A673 (cell line): ENCODE data around the gene TTBK2. TPM values are rescaled to one million over a fixed set of nuclear protein-coding genes. Genes with fewer than 3 reads are reported as not detected.

Experiments
- BruUV-seq: library from RNA; stranded (reverse); fragments of 400-500 nt; replicated peaks from 2 replicates; lab custom pipeline; 2021; lab: Mats Ljungman, UMichigan
- CTCF ChIA-PET: fragments of 300-600 bp; sonication (Branson Sonifier 250); formaldehyde crosslinking; loops from one replicate; lab custom pipeline; 2022; ENCODE audit warnings: antibody characterized with exemption; lab: Charles Lee
- POLR2A ChIA-PET: fragments of 300-600 bp; sonication (Branson Sonifier 250); formaldehyde crosslinking; loops from one replicate; lab custom pipeline; 2022; ENCODE audit warnings: antibody characterized with exemption; ENCODE audit not compliant: low non-redundant PET; lab: Charles Lee
- DNase-seq: peaks from one replicate; pipeline ENCODE4 v3.0.0-alpha.2; 2015; ENCODE audit warnings: low spot score
- H3K27ac ChIP-seq: fragments of 200-600 bp; sonication (generic); 2 replicates; pipeline ENCODE4 v1.5.1; 2016; ENCODE audit warnings: mixed run types, low read depth, mild to moderate bottlenecking, mixed read lengths, antibody characterized with exemption, low read length; ENCODE audit not compliant: poor library complexity, severe bottlenecking
- H3K27me3 ChIP-seq: fragments of 200-600 bp; sonication (generic); replicated peaks from 2 replicates; pipeline ENCODE4 v1.6.1; 2017; ENCODE audit warnings: mixed run types, low read depth, mild to moderate bottlenecking, mixed read lengths, antibody characterized with exemption, low read length; ENCODE audit not compliant: insufficient read depth, poor library complexity
- H3K36me3 ChIP-seq: fragments of 200-600 bp; sonication (generic); 2 replicates; pipeline ENCODE4 v1.6.1; 2016; ENCODE audit warnings: mixed run types, mild to moderate bottlenecking, mixed read lengths, antibody characterized with exemption, low read length; ENCODE audit not compliant: insufficient read depth, poor library complexity, severe bottlenecking
- H3K4me1 ChIP-seq: fragments of 200-600 bp; sonication (generic); 2 replicates; pipeline ENCODE4 v1.6.1; 2017; ENCODE audit warnings: mixed run types, mild to moderate bottlenecking, mixed read lengths, antibody characterized with exemption, low read length; ENCODE audit not compliant: insufficient read depth, poor library complexity, severe bottlenecking
- H3K4me3 ChIP-seq: fragments of 200-600 bp; sonication (generic); 2 replicates; pipeline ENCODE4 v1.5.1; 2016; ENCODE audit warnings: low read depth, mixed run types, mild to moderate bottlenecking, mixed read lengths, low read length; ENCODE audit not compliant: poor library complexity, severe bottlenecking
- H3K9me3 ChIP-seq: fragments of 200-600 bp; sonication (generic); 2 replicates; pipeline ENCODE4 v1.6.1; 2016; ENCODE audit warnings: mixed run types, low read depth, mild to moderate bottlenecking, mixed read lengths, antibody characterized with exemption, low read length; ENCODE audit not compliant: poor library complexity, severe bottlenecking
- CTCF ChIP-seq: fragments of 300-800, 200-600 bp; sonication (generic); conservative IDR thresholded peaks from 2 replicates; pipeline ENCODE4 v1.5.1; 2017; ENCODE audit warnings: low read depth, mild to moderate bottlenecking, antibody characterized with exemption, low read length, moderate library complexity, mixed read lengths
- EZH2 ChIP-seq: fragments of 200-600 bp; sonication (generic); IDR thresholded peaks from 2 replicates; pipeline ENCODE4 v1.6.1; 2017; ENCODE audit warnings: borderline replicate concordance, low read depth, mild to moderate bottlenecking, mixed read lengths, antibody characterized with exemption, low read length; ENCODE audit not compliant: poor library complexity, severe bottlenecking
- intact Hi-C: fragments of 100-400 bp; cut with micrococcal nuclease; formaldehyde crosslinking; loops from one replicate; pipeline ENCODE4 v1.10.0; 2022; ENCODE audit not compliant: unreplicated experiment
- total RNA-seq: library from RNA; stranded (reverse); gene quantifications from 2 replicates; pipeline ENCODE4 v1.2.3, GENCODE V29; 2021

The TTBK2 gene
- total RNA-seq, 1 experiment from 2014 or later: 15.8 TPM

GRCh38 chr15:42749266-42749665 lies 171.3 kb downstream of the TTBK2 start:
- ChIA-PET CTCF (no interaction called here), POLR2A (no interaction called here)
- intact Hi-C loops: no loop called here
- Histone ChIP-seq H3K9me3 (no peaks in the 10 kb centered on the region), H3K4me3 (no peak overlapping the region), H3K27ac (no peak overlapping the region), H3K4me1 (no peaks in the 10 kb centered on the region), H3K36me3 (peaks cover 9% of the 10 kb centered on the region), H3K27me3 (no peaks in the 10 kb centered on the region)
- TF ChIP-seq EZH2 (no peak), CTCF (no peak)
- BruUV-seq: no TSS peak
- no peak for DNase-seq

DNA sequence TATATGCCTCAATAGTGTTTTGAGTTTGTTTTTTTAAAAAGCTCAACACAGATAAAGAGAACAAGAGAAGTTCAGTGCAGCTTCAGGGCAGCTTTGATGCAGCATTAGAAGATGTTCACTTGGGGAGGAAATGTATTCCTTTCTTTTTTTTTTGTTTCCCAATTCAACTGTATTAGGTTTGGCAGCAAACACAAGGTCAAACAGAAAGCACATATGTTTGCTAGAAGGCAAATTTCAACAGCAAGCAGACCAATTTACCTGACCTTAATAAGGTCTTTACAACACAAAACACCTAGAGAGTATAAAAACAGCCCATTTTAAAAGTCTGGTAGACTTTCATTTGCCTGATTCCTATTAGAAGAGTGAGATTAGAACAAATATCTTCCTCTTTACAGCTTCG lies 176.4 kb downstream of the TTBK2 start:
- no peak overlapping the region for H3K4me3 ChIP-seq
- no peaks in the 10 kb centered on the region for H3K9me3 ChIP-seq
- H3K4me1 ChIP-seq: no peaks in the 10 kb centered on the region
- ChIA-PET CTCF (no interaction called here), POLR2A (no interaction called here)
- peaks cover 6% of the 10 kb centered on the region for H3K36me3 ChIP-seq
- no peak overlapping the region for H3K27ac ChIP-seq
- intact Hi-C loops: no loop called here
- no TSS peak for BruUV-seq
- DNase-seq: no peak
- no peaks in the 10 kb centered on the region for H3K27me3 ChIP-seq
- TF ChIP-seq CTCF: no peak
- TF ChIP-seq EZH2: no peak

DNA sequence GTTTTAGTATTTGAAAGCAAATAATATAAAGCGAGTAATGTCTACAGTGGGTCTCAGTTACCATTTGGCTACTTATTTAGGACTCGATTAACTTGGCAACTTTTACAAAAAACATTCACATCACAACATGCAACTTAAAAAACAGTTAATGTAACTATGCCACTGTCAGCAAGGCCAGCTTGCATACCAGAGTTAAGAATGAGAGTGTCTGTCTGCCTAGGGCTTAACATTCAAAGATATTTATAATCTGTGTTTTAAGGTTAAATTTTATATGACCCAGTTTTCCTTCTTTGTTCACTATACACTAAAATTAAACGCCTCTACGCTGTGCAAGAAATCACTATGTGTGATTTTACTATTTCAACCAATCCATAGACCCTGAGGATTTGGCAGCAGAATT lies 178.4 kb downstream of the TTBK2 start:
- no peaks in the 10 kb centered on the region for H3K27me3 ChIP-seq
- H3K4me1 ChIP-seq: no peaks in the 10 kb centered on the region
- H3K4me3 ChIP-seq: no peak overlapping the region
- no TSS peak for BruUV-seq
- no peak for DNase-seq
- CTCF ChIA-PET: no interaction called here
- intact Hi-C loops: no loop called here
- no peak overlapping the region for H3K27ac ChIP-seq
- TF ChIP-seq CTCF (no peak), EZH2 (no peak)
- no peaks in the 10 kb centered on the region for H3K9me3 ChIP-seq
- POLR2A ChIA-PET: no interaction called here
- H3K36me3 ChIP-seq: peaks cover 6% of the 10 kb centered on the region
